Left colon (tissue), 2 donors: ENCODE measurements around the gene CLIP2. TPM values are rescaled to one million over a fixed set of nuclear protein-coding genes. Genes with fewer than 3 reads are reported as not detected.
"Not testable (repeated sequence)": the region's sequence is repeated elsewhere in the genome, so short reads cannot be mapped to it uniquely, and the experiment has no call there.

ENCODE experiments used
- ATAC-seq: fragments of 200-7000 bp; cut with Tn5 transposase; one replicate; pipeline ENCODE4 v1.9.1; 2020; ENCODE audit warnings: mild to moderate bottlenecking, moderate library complexity
- DNase-seq, 2 donors: peaks; one replicate each; pipeline ENCODE4 v3.0.0-alpha.2; 2020
- intact Hi-C, 2 donors: fragments of 100-400 bp; cut with DNase I in 1 of 2; cut with micrococcal nuclease in 1 of 2; formaldehyde crosslinking; loops; one replicate each; pipeline versions ENCODE4 v1.11.2 to v1.14.0; 2022; cut with DNase I, micrococcal nuclease
- total RNA-seq, 2 donors: library from RNA; stranded (reverse); fragmentation: NEBNext Ultra II Directional; extraction: Animal tissue kit (Norgen Biotek cat#: 25700); gene quantifications; one replicate each; pipeline ENCODE4 v1.2.1, GENCODE V29; 2021
- donor health status: DM: no; HTN: no; CAD: no.
- donor health status: DM: yes; HTN: yes; CAD: no.

The CLIP2 gene
- total RNA-seq, 2 donors from 2014 or later: 63.5 to 83.6 TPM

- DNase-seq: no peak
- intact Hi-C loops: no loop called here
- no peak for ATAC-seq
Measured at GRCh38 chr7:74387606-74388005, 98.4 kb downstream of the CLIP2 start.

GRCh38 chr7:74388880-74389415, 99.7 kb downstream of the CLIP2 start:
- no peak for ATAC-seq
- intact Hi-C loops: no loop called here
- no peak for DNase-seq

GRCh38 chr7:74393722-74394121, 104.5 kb downstream of the CLIP2 start:
- peak; percentile 72 for ATAC-seq
- DNase-seq: peak; percentile 31 to 41
- intact Hi-C loops: loop anchor here (5.0 to 10.0 kb wide), 2 partner anchors 186 to 319 kb away; no protein-coding TSS in a partner anchor

- DNase-seq (peak in 1 of 2 donors; percentile 24), ATAC-seq (peak; percentile 38)
- intact Hi-C loops: loop anchor here (5.0 to 10.0 kb wide), 2 partner anchors 187 to 320 kb away; no protein-coding TSS in a partner anchor
Measured at GRCh38 chr7:74394601-74395000, 105.4 kb downstream of the CLIP2 start.

- no peak for ATAC-seq
- no peak for DNase-seq
- intact Hi-C loops: loop anchor here in 1 of 2 donors (10.0 kb wide), 1 partner anchor 321 kb away; no protein-coding TSS in a partner anchor
Measured at GRCh38 chr7:74395745-74396311, 106.6 kb downstream of the CLIP2 start.

- ATAC-seq: no peak
- DNase-seq: no peak
- intact Hi-C loops: loop anchor here in 1 of 2 donors (10.0 kb wide), 1 partner anchor 322 kb away; no protein-coding TSS in a partner anchor
Measured at GRCh38 chr7:74396993-74397392, 107.8 kb downstream of the CLIP2 start.

- peak in 1 of 2 donors; percentile 5 for DNase-seq
- intact Hi-C loops: loop anchor here in 1 of 2 donors (10.0 kb wide), 1 partner anchor 324 kb away; no protein-coding TSS in a partner anchor
Measured at GRCh38 chr7:74398426-74398825, 109.2 kb downstream of the CLIP2 start.

GRCh38 chr7:74399006-74399405, 109.8 kb downstream of the CLIP2 start:
- ATAC-seq (no peak), DNase-seq (no peak)
- intact Hi-C loops: loop anchor here in 1 of 2 donors (10.0 kb wide), 1 partner anchor 324 kb away; no protein-coding TSS in a partner anchor

More at GRCh38 chr7:74398426-74398825, 109.2 kb downstream of the CLIP2 start:
- ATAC-seq: no peak

- ATAC-seq (peak; percentile 16), DNase-seq (no peak)
- intact Hi-C loops: loop anchor here (2.0 kb wide), 2 partner anchors 194 to 332 kb away; no protein-coding TSS in a partner anchor
Measured at GRCh38 chr7:74400420-74401136, 111.4 kb downstream of the CLIP2 start.

- DNase-seq (peak in 1 of 2 donors; percentile 82), ATAC-seq (peak; percentile 61)
- intact Hi-C loops: loop anchor here (2.0 kb wide), 2 partner anchors 194 to 332 kb away; no protein-coding TSS in a partner anchor
Measured at GRCh38 chr7:74401137-74401859, 112.1 kb downstream of the CLIP2 start.

- intact Hi-C loops, DNase-seq: not testable (repeated sequence)
Measured at GRCh38 chr7:74402668-74403067, 113.5 kb downstream of the CLIP2 start.

GRCh38 chr7:74403521-74404387, 114.5 kb downstream of the CLIP2 start:
- intact Hi-C loops: no loop called here
- no peak for ATAC-seq
- no peak for DNase-seq

More at GRCh38 chr7:74402668-74403067, 113.5 kb downstream of the CLIP2 start:
- not testable (repeated sequence) for ATAC-seq

- DNase-seq: no peak
- intact Hi-C loops: no loop called here
- ATAC-seq: no peak
Measured at GRCh38 chr7:74404388-74404700, 115.1 kb downstream of the CLIP2 start.

- intact Hi-C loops: no loop called here
- DNase-seq (no peak), ATAC-seq (no peak)
Measured at GRCh38 chr7:74404741-74405140, 115.5 kb downstream of the CLIP2 start.

- ATAC-seq (no peak), DNase-seq (no peak)
- intact Hi-C loops: no loop called here
Measured at GRCh38 chr7:74405191-74405898, 116.1 kb downstream of the CLIP2 start.

- no peak for ATAC-seq
- no peak for DNase-seq
- intact Hi-C loops: no loop called here
Measured at GRCh38 chr7:74405899-74406512, 116.8 kb downstream of the CLIP2 start.

GRCh38 chr7:74407958-74408357, 118.8 kb downstream of the CLIP2 start:
- intact Hi-C loops: no loop called here
- ATAC-seq (no peak), DNase-seq (no peak)
